HepG2 (cell line): Measurements from ENCODE around the gene LRR1. TPM values are rescaled to one million over a fixed set of nuclear protein-coding genes. Genes with fewer than 3 reads are reported as not detected.

Source experiments
- ARHGAP35 ChIP-seq: sonication (generic); formaldehyde crosslinking; IDR thresholded peaks from 2 replicates; pipeline ENCODE4 v1.9.0; 2022; ENCODE audit warnings: mild to moderate bottlenecking, inconsistent platforms, moderate library complexity, missing genetic modification reagents, borderline replicate concordance
- ATF7 ChIP-seq, 2 experiments: fragments of 450-650 bp in 1 of 2; sonication (generic) in 1 of 2; formaldehyde crosslinking in 1 of 2; IDR thresholded peaks; 2 replicates each; pipeline versions ENCODE4 v1.4.0 to v1.6.1; 2016 to 2020; ENCODE audit warnings: antibody characterized with exemption in 1 of 2, mild to moderate bottlenecking in 1 of 2, missing genetic modification reagents in 1 of 2
- FOXJ3 ChIP-seq: sonication (generic); formaldehyde crosslinking; IDR thresholded peaks from 2 replicates; pipeline ENCODE4 v1.4.0; 2020; ENCODE audit warnings: missing genetic modification reagents, mild to moderate bottlenecking, borderline replicate concordance
- IKZF1 ChIP-seq: fragments of 450-650 bp; IDR thresholded peaks from 2 replicates; pipeline ENCODE4 v1.7.1; 2016
- KDM3A ChIP-seq: IDR thresholded peaks from 2 replicates; pipeline ENCODE4 v1.6.1; 2018; ENCODE audit warnings: low read depth, missing compliant biosample characterization
- PRPF4 ChIP-seq: fragments of 200-400 bp; formaldehyde crosslinking; IDR thresholded peaks from 2 replicates; pipeline ENCODE4 v1.6.1; 2016; ENCODE audit warnings: low read length, low read depth; ENCODE audit not compliant: poor library complexity, severe bottlenecking
- RARA ChIP-seq: IDR thresholded peaks from 2 replicates; pipeline ENCODE4 v1.6.1; 2016; ENCODE audit warnings: missing genetic modification reagents, missing compliant biosample characterization
- RFX5 ChIP-seq: IDR thresholded peaks from 2 replicates; pipeline ENCODE4 v1.6.1; 2011; ENCODE audit warnings: low read depth, low read length, improper control_type of control experiment
- SATB2 ChIP-seq: sonication (generic); formaldehyde crosslinking; IDR thresholded peaks from 2 replicates; pipeline ENCODE4 v1.5.0; 2020; ENCODE audit warnings: missing genetic modification reagents
- TARDBP ChIP-seq: sonication (generic); formaldehyde crosslinking; IDR thresholded peaks from 2 replicates; pipeline ENCODE4 v1.8.0; 2022; ENCODE audit warnings: mild to moderate bottlenecking, missing genetic modification reagents
- TCF7 ChIP-seq: sonication (generic); IDR thresholded peaks from 2 replicates; pipeline ENCODE4 v1.6.1; 2016; ENCODE audit warnings: antibody characterized with exemption, low read depth
- ZNF224 ChIP-seq: sonication (generic); formaldehyde crosslinking; IDR thresholded peaks from 2 replicates; pipeline ENCODE4 v1.5.0; 2020; ENCODE audit warnings: mild to moderate bottlenecking, missing genetic modification reagents
- ZNF34 ChIP-seq: sonication (generic); formaldehyde crosslinking; IDR thresholded peaks from 2 replicates; pipeline ENCODE4 v1.4.0; 2020; ENCODE audit warnings: mild to moderate bottlenecking, missing genetic modification reagents, borderline replicate concordance
- ZNF431 ChIP-seq: sonication (generic); formaldehyde crosslinking; IDR thresholded peaks from 2 replicates; pipeline ENCODE4 v1.9.0; 2022; ENCODE audit warnings: missing genetic modification reagents, low read depth, mild to moderate bottlenecking, borderline replicate concordance
- ZNF441 ChIP-seq: sonication (generic); formaldehyde crosslinking; IDR thresholded peaks from 2 replicates; pipeline ENCODE4 v1.7.0; 2021; ENCODE audit warnings: missing genetic modification reagents, borderline replicate concordance
- ZNF709 ChIP-seq: sonication (generic); formaldehyde crosslinking; IDR thresholded peaks from 2 replicates; pipeline ENCODE4 v1.5.0; 2020; ENCODE audit warnings: mild to moderate bottlenecking, missing genetic modification reagents
- ZNF747 ChIP-seq: sonication (generic); formaldehyde crosslinking; IDR thresholded peaks from 2 replicates; pipeline ENCODE4 v1.8.1; 2023; ENCODE audit warnings: missing genetic modification reagents, mild to moderate bottlenecking, borderline replicate concordance
- ZNF768 ChIP-seq: sonication (generic); formaldehyde crosslinking; IDR thresholded peaks from 2 replicates; pipeline ENCODE4 v1.4.0; 2020; ENCODE audit warnings: missing genetic modification reagents
- ZNF878 ChIP-seq: sonication (generic); formaldehyde crosslinking; IDR thresholded peaks from 2 replicates; pipeline ENCODE4 v1.8.1; 2023; ENCODE audit warnings: mild to moderate bottlenecking, missing genetic modification reagents, moderate library complexity
- ZSCAN12 ChIP-seq: sonication (generic); formaldehyde crosslinking; IDR thresholded peaks from 2 replicates; pipeline ENCODE4 v1.9.0; 2021; ENCODE audit warnings: mild to moderate bottlenecking, missing genetic modification reagents
- polyA plus RNA-seq, 8 experiments: library from polyadenylated mRNA; depleted of rRNA in 3 of 8; stranded (reverse) in 7 of 8; unstranded in 1 of 8; fragments of >200 nt; fragmentation: Illumina TruSeq in 4 of 8; extraction: Trizol in 4 of 8; gene quantifications; 2 replicates each; pipeline versions ENCODE4 v1.2.1 to v1.2.3, GENCODE V29; 2011 to 2016; ENCODE audit warnings: low read depth in 4 of 8, missing spikeins in 1 of 8, mixed read lengths in 1 of 8; ENCODE audit not compliant: insufficient read depth in 1 of 8
- total RNA-seq, 5 experiments: library from RNA; depleted of rRNA; stranded (reverse); fragments of >200 nt; fragmentation: Illumina TruSeq; extraction: Trizol; gene quantifications; 2 replicates each; pipeline ENCODE4 v1.2.3, GENCODE V29; 2016; ENCODE audit warnings: low read depth in 1 of 5
- TF ChIP-seq, protein P1 (sequence below): IDR thresholded peaks from 2 replicates; pipeline ENCODE4 v1.6.1; 2016; ENCODE audit warnings: mild to moderate bottlenecking, missing biosample characterization, missing genetic modification reagents
- TF ChIP-seq, protein P2 (sequence below): sonication (generic); formaldehyde crosslinking; IDR thresholded peaks from 2 replicates; pipeline ENCODE4 v1.5.0; 2020; ENCODE audit warnings: mild to moderate bottlenecking, missing genetic modification reagents, borderline replicate concordance
- TF ChIP-seq, protein P3 (sequence below): sonication (generic); formaldehyde crosslinking; IDR thresholded peaks from 2 replicates; pipeline ENCODE4 v1.4.0; 2020; ENCODE audit warnings: missing genetic modification reagents
- TF ChIP-seq, protein P4 (sequence below): sonication (generic); formaldehyde crosslinking; IDR thresholded peaks from 2 replicates; pipeline ENCODE4 v1.4.0; 2020; ENCODE audit warnings: missing genetic modification reagents, borderline replicate concordance

LRR1 gene
- total and polyA plus RNA-seq, 2 of the 13 experiments (the other 11 are each of a cell fraction or from before 2014, with no cell fraction given), result 7.0 to 36.2 TPM

DNA sequence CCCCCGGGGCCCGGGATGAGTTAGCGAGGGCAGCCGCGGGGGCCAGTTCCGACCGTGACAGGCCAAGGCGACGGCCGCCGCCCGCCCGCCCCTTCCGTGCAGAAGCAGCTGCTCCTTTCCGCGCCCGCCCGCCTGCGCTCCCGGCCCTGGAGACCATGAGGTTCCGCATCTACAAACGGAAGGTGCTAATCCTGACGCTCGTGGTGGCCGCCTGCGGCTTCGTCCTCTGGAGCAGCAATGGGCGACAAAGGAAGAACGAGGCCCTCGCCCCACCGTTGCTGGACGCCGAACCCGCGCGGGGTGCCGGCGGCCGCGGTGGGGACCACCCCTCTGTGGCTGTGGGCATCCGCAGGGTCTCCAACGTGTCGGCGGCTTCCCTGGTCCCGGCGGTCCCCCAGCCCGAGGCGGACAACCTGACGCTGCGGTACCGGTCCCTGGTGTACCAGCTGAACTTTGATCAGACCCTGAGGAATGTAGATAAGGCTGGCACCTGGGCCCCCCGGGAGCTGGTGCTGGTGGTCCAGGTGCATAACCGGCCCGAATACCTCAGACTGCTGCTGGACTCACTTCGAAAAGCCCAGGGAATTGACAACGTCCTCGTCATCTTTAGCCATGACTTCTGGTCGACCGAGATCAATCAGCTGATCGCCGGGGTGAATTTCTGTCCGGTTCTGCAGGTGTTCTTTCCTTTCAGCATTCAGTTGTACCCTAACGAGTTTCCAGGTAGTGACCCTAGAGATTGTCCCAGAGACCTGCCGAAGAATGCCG lies 22.6 kb downstream of the LRR1 start (continued):
- no peak for TF ChIP-seq TCF7
- TF ChIP-seq ATF7 (IDR thresholded peaks at IDR 0.05), result no peak
- TF ChIP-seq ATF7 (CRISPR knock-in tag; IDR thresholded peaks at IDR 0.05), result no peak
- TF ChIP-seq, protein P1, sequence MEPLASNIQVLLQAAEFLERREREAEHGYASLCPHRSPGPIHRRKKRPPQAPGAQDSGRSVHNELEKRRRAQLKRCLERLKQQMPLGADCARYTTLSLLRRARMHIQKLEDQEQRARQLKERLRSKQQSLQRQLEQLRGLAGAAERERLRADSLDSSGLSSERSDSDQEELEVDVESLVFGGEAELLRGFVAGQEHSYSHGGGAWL (CRISPR knock-in tag), result peak; percentile 9; the same call in 1 of the 2 replicates
- TF ChIP-seq ZSCAN12 (CRISPR knock-in tag), result no peak
- no peak for TF ChIP-seq ZNF747
- no peak for TF ChIP-seq ARHGAP35
- TF ChIP-seq, protein P2, sequence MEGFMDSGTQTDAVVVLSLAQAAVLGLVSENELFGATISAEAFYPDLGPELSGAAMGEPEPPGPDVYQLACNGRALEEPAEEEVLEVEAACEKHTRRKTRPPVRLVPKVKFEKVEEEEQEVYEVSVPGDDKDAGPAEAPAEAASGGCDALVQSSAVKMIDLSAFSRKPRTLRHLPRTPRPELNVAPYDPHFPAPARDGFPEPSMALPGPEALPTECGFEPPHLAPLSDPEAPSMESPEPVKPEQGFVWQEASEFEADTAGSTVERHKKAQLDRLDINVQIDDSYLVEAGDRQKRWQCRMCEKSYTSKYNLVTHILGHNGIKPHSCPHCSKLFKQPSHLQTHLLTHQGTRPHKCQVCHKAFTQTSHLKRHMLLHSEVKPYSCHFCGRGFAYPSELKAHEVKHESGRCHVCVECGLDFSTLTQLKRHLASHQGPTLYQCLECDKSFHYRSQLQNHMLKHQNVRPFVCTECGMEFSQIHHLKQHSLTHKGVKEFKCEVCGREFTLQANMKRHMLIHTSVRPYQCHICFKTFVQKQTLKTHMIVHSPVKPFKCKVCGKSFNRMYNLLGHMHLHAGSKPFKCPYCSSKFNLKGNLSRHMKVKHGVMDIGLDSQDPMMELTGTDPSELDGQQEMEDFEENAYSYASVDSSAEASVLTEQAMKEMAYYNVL (CRISPR knock-in tag), result no peak; the same call in 1 of the 2 replicates
- 0 out of 2 replicates have a peak, but pooled peaks have one; percentile 8 for TF ChIP-seq ZNF768 (CRISPR knock-in tag)
- TF ChIP-seq ZNF224 (CRISPR knock-in tag), result 0 out of 2 replicates have a peak, but pooled peaks have one; percentile 6
- no peak for TF ChIP-seq ZNF431
- TF ChIP-seq TARDBP (CRISPR knock-in tag), result no peak
- TF ChIP-seq RARA (CRISPR knock-in tag), result no peak
- TF ChIP-seq SATB2 (CRISPR knock-in tag), result 0 out of 2 replicates have a peak, but pooled peaks have one; percentile 6
- no peak for TF ChIP-seq FOXJ3 (CRISPR knock-in tag)
- TF ChIP-seq ZNF878, result no peak
- 0 out of 2 replicates have a peak, but pooled peaks have one; percentile 6 for TF ChIP-seq KDM3A (CRISPR knock-in tag)
- no peak for TF ChIP-seq PRPF4
- no peak for TF ChIP-seq ZNF441 (CRISPR knock-in tag)
- TF ChIP-seq ZNF34 (CRISPR knock-in tag), result no peak
- no peak for TF ChIP-seq ZNF709 (CRISPR knock-in tag)
- TF ChIP-seq IKZF1, result no peak
- TF ChIP-seq, protein P3, sequence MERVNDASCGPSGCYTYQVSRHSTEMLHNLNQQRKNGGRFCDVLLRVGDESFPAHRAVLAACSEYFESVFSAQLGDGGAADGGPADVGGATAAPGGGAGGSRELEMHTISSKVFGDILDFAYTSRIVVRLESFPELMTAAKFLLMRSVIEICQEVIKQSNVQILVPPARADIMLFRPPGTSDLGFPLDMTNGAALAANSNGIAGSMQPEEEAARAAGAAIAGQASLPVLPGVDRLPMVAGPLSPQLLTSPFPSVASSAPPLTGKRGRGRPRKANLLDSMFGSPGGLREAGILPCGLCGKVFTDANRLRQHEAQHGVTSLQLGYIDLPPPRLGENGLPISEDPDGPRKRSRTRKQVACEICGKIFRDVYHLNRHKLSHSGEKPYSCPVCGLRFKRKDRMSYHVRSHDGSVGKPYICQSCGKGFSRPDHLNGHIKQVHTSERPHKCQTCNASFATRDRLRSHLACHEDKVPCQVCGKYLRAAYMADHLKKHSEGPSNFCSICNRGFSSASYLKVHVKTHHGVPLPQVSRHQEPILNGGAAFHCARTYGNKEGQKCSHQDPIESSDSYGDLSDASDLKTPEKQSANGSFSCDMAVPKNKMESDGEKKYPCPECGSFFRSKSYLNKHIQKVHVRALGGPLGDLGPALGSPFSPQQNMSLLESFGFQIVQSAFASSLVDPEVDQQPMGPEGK (CRISPR knock-in tag), result no peak
- TF ChIP-seq, protein P4, sequence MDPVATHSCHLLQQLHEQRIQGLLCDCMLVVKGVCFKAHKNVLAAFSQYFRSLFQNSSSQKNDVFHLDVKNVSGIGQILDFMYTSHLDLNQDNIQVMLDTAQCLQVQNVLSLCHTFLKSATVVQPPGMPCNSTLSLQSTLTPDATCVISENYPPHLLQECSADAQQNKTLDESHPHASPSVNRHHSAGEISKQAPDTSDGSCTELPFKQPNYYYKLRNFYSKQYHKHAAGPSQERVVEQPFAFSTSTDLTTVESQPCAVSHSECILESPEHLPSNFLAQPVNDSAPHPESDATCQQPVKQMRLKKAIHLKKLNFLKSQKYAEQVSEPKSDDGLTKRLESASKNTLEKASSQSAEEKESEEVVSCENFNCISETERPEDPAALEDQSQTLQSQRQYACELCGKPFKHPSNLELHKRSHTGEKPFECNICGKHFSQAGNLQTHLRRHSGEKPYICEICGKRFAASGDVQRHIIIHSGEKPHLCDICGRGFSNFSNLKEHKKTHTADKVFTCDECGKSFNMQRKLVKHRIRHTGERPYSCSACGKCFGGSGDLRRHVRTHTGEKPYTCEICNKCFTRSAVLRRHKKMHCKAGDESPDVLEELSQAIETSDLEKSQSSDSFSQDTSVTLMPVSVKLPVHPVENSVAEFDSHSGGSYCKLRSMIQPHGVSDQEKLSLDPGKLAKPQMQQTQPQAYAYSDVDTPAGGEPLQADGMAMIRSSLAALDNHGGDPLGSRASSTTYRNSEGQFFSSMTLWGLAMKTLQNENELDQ (CRISPR knock-in tag), result no peak
- TF ChIP-seq RFX5, result no peak
